H9 (cell line): ENCODE measurements around the gene GFY. TPM values are rescaled to one million over a fixed set of nuclear protein-coding genes. Genes with fewer than 3 reads are reported as not detected.

Source experiments
- DNase-seq: peaks from one replicate; pipeline ENCODE4 v3.0.0-alpha.2; 2017
- H2AFZ ChIP-seq: one replicate; pipeline ENCODE4 v1.6.1; 2013; ENCODE audit warnings: mild to moderate bottlenecking, low read length, control low read depth, moderate library complexity
- H2AK5ac ChIP-seq: 2 replicates; pipeline ENCODE4 v1.6.1; 2013; ENCODE audit warnings: low read length, control low read depth, mixed read lengths; ENCODE audit not compliant: insufficient read length
- H2BK120ac ChIP-seq: one replicate; pipeline ENCODE4 v1.6.1; 2013; ENCODE audit warnings: low read depth, mild to moderate bottlenecking, low read length, control low read depth, inconsistent platforms; ENCODE audit not compliant: poor library complexity, severe bottlenecking
- H2BK12ac ChIP-seq: 2 replicates; pipeline ENCODE4 v1.6.1; 2013; ENCODE audit warnings: low read length, control low read depth, mixed read lengths, low read depth; ENCODE audit not compliant: insufficient read length
- H2BK15ac ChIP-seq: 2 replicates; pipeline ENCODE4 v1.6.1; 2013; ENCODE audit warnings: low read depth, low read length, control low read depth
- H2BK20ac ChIP-seq: one replicate; pipeline ENCODE4 v1.6.1; 2013; ENCODE audit warnings: low read depth, mild to moderate bottlenecking, low read length, control low read depth, inconsistent platforms; ENCODE audit not compliant: poor library complexity, severe bottlenecking
- H2BK5ac ChIP-seq: 2 replicates; pipeline ENCODE4 v1.6.1; 2013; ENCODE audit warnings: low read length, control low read depth, mixed read lengths; ENCODE audit not compliant: insufficient read length
- H3K14ac ChIP-seq: 2 replicates; pipeline ENCODE4 v1.6.1; 2013; ENCODE audit warnings: low read length, control low read depth; ENCODE audit not compliant: insufficient read depth
- H3K18ac ChIP-seq: 2 replicates; pipeline ENCODE4 v1.6.1; 2013; ENCODE audit warnings: low read depth, mild to moderate bottlenecking, mixed read lengths, low read length, control low read depth; ENCODE audit not compliant: insufficient read length
- H3K23ac ChIP-seq: 2 replicates; pipeline ENCODE4 v1.6.1; 2013; ENCODE audit warnings: low read length, control low read depth, mixed read lengths, low read depth; ENCODE audit not compliant: insufficient read length
- H3K23me2 ChIP-seq: 2 replicates; pipeline ENCODE4 v1.6.1; 2013; ENCODE audit warnings: low read depth, mild to moderate bottlenecking, mixed read lengths, low read length, control low read depth; ENCODE audit not compliant: insufficient read length, poor library complexity, severe bottlenecking
- H3K27ac ChIP-seq: 2 replicates; pipeline ENCODE4 v1.5.1; 2013; ENCODE audit warnings: low read length, control low read depth, mixed read lengths, low read depth; ENCODE audit not compliant: insufficient read length
- H3K27me3 ChIP-seq: 2 replicates; pipeline ENCODE4 v1.6.1; 2013; ENCODE audit warnings: low read length, control low read depth, inconsistent platforms; ENCODE audit not compliant: insufficient read depth
- H3K4ac ChIP-seq: 2 replicates; pipeline ENCODE4 v1.6.1; 2013; ENCODE audit warnings: low read depth, mild to moderate bottlenecking, control low read depth, inconsistent platforms, low read length, moderate library complexity
- H3K4me1 ChIP-seq: 2 replicates; pipeline ENCODE4 v1.6.1; 2013; ENCODE audit warnings: low read length, control low read depth, inconsistent platforms; ENCODE audit not compliant: insufficient read depth
- H3K4me2 ChIP-seq: 2 replicates; pipeline ENCODE4 v1.6.1; 2013; ENCODE audit warnings: low read length, control low read depth, mixed read lengths; ENCODE audit not compliant: insufficient read length, insufficient read depth
- H3K56ac ChIP-seq: 2 replicates; pipeline ENCODE4 v1.6.1; 2013; ENCODE audit warnings: low read depth, mild to moderate bottlenecking, mixed read lengths, low read length, control low read depth; ENCODE audit not compliant: insufficient read length
- H3K79me1 ChIP-seq: 2 replicates; pipeline ENCODE4 v1.6.1; 2013; ENCODE audit warnings: low read depth, mild to moderate bottlenecking, moderate library complexity, low read length, control low read depth, inconsistent platforms; ENCODE audit not compliant: insufficient read depth, poor library complexity, severe bottlenecking
- H3K79me2 ChIP-seq: 2 replicates; pipeline ENCODE4 v1.6.1; 2013; ENCODE audit warnings: low read length, control low read depth, inconsistent platforms; ENCODE audit not compliant: insufficient read depth
- H3K9ac ChIP-seq: 2 replicates; pipeline ENCODE4 v1.6.1; 2013; ENCODE audit warnings: low read length, control low read depth, mixed read lengths; ENCODE audit not compliant: insufficient read length; ENCODE audit errors: extremely low read depth
- H3K9me3 ChIP-seq: one replicate; pipeline ENCODE4 v1.6.1; 2013; ENCODE audit warnings: low read depth, low read length, inconsistent platforms; ENCODE audit not compliant: control insufficient read depth
- H3T11ph ChIP-seq: one replicate; pipeline ENCODE4 v1.6.1; 2013; ENCODE audit warnings: mild to moderate bottlenecking, low read length, control low read depth, inconsistent platforms
- H4K20me1 ChIP-seq: one replicate; pipeline ENCODE4 v1.6.1; 2013; ENCODE audit not compliant: control insufficient read depth, insufficient read length, insufficient read depth
- H4K5ac ChIP-seq: 2 replicates; pipeline ENCODE4 v1.6.1; 2013; ENCODE audit warnings: low read depth, mild to moderate bottlenecking, mixed read lengths, low read length, control low read depth; ENCODE audit not compliant: insufficient read length
- H4K8ac ChIP-seq: replicated peaks from 2 replicates; pipeline ENCODE4 v1.6.1; 2013; ENCODE audit warnings: low read length, control low read depth, mixed read lengths, low read depth; ENCODE audit not compliant: insufficient read length
- H4K91ac ChIP-seq: 2 replicates; pipeline ENCODE4 v1.6.1; 2013; ENCODE audit warnings: low read depth, mild to moderate bottlenecking, moderate library complexity, mixed read lengths, low read length, control low read depth; ENCODE audit not compliant: insufficient read length
- H3K27ac Mint-ChIP-seq, 3 experiments: 2 replicates in 2 of 3; 3 replicates in 1 of 3; pipeline ENCODE4 v1.8.0; 2020 to 2021; ENCODE audit warnings: mixed read lengths in 3 of 3, mild to moderate bottlenecking in 1 of 3, moderate library complexity in 1 of 3
- H3K27me3 Mint-ChIP-seq: 2 replicates; pipeline ENCODE4 v1.8.0; 2021; ENCODE audit warnings: low read depth, mild to moderate bottlenecking, moderate library complexity, mixed read lengths
- H3K36me3 Mint-ChIP-seq, 3 experiments: 2 replicates in 2 of 3; 3 replicates in 1 of 3; pipeline ENCODE4 v1.8.0; 2020 to 2021; ENCODE audit warnings: low read depth in 3 of 3, mixed read lengths in 3 of 3; ENCODE audit not compliant: insufficient read depth in 1 of 3
- H3K4me1 Mint-ChIP-seq, 2 experiments: 2 replicates each; pipeline ENCODE4 v1.8.0; 2020; ENCODE audit warnings: mixed read lengths in 2 of 2
- H3K4me3 Mint-ChIP-seq, 2 experiments: 2 replicates in 1 of 2; 3 replicates in 1 of 2; pipeline ENCODE4 v1.8.0; 2020 to 2021; ENCODE audit warnings: mild to moderate bottlenecking in 2 of 2, mixed read lengths in 2 of 2, moderate library complexity in 1 of 2
- H3K9me3 Mint-ChIP-seq, 2 experiments: 2 replicates in 1 of 2; 3 replicates in 1 of 2; pipeline ENCODE4 v1.8.0; 2020; ENCODE audit warnings: mild to moderate bottlenecking in 2 of 2, mixed read lengths in 2 of 2, moderate library complexity in 1 of 2
- WGBS: extraction: QIAGEN DNeasy Blood & Tissue Kit; methylation state at CpG from one replicate; pipeline ENCODE4 v1.1.7; 2013; ENCODE audit warnings: missing lambda C conversion rate, low lambda C conversion rate, mixed read lengths; ENCODE audit not compliant: insufficient read length; ENCODE audit errors: extremely low coverage; 5-methylcytosine and 5-hydroxymethylcytosine counted together
- total RNA-seq: library from RNA; stranded (reverse); gene quantifications from 2 replicates; pipeline ENCODE4 v1.2.1, GENCODE V29; 2021
- TF ChIP-seq, protein P1 (sequence below): fragments of 200-600 bp; sonication (generic); conservative IDR thresholded peaks from 3 replicates; pipeline ENCODE4 v1.8.0; 2021; ENCODE audit warnings: antibody characterized with exemption, mild to moderate bottlenecking

The GFY gene
- total RNA-seq, 1 experiment from 2014 or later: 1.3 TPM

DNA sequence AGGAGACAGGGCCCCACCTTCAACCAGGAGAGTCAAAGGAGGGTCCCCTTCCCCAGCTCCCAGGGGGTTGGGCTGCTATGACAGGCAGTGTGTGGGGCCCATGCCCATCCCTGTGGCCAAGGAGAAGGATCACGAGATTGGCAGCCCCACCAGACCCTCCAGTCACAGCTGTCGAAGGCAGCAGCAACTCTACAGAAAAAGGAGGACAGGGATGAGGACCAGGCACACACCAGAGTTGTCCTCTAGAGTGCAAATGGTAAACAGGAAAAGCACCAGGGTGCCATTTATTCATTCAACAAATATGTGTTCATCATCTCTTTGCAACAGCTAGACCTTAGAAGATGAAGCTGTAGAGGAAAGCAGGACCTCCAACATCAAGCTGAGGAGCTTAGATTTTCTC lies 6.0 kb upstream of the GFY start:
- Histone ChIP-seq H3K14ac (no peak overlapping the region), H3K18ac (no peak overlapping the region), H3K56ac (no peak overlapping the region), H2AK5ac (no peak overlapping the region), H3K23ac (no peak overlapping the region), H4K20me1 (no peaks in the 10 kb centered on the region), H3K4ac (no peak overlapping the region), H3K27me3 (peaks cover 22% of the 10 kb centered on the region; the same call in 1 of the 2 replicates), H3K4me1 (peaks cover 2% of the 10 kb centered on the region; the same call in 1 of the 2 replicates), H4K5ac (no peak overlapping the region), H3K9me3 (no peaks in the 10 kb centered on the region), H2BK15ac (no peak overlapping the region), H3K79me1 (no peaks in the 10 kb centered on the region), H3K4me2 (no peak overlapping the region), H2BK12ac (no peak overlapping the region), H2BK120ac (no peak overlapping the region), H3K9ac (no peak overlapping the region), H2BK5ac (no peak overlapping the region), H3K27ac (no peak overlapping the region), H4K91ac (no peak overlapping the region), H2BK20ac (no peak overlapping the region), H3K79me2 (no peaks in the 10 kb centered on the region), H4K8ac (no peak overlapping the region), H3K23me2 (peaks cover 13% of the 10 kb centered on the region), H2AFZ (no peak overlapping the region), H3T11ph (no peak overlapping the region)
- 0 out of 5 replicates have a peak overlapping the region, but pooled peaks of 1 of the 2 experiments have one; percentile 1 for H3K4me3 Mint-ChIP-seq
- peaks cover 0 to 9% of the 10 kb centered on the region in 2 experiments; a peak in 2 of 5 replicates for H3K9me3 Mint-ChIP-seq
- DNase-seq: no peak
- WGBS: no CpG with 5 or more reads among the region's 2 CpGs
- peaks cover 55 to 75% of the 10 kb centered on the region in 2 experiments for H3K4me1 Mint-ChIP-seq
- peaks cover 44% of the 10 kb centered on the region for H3K27me3 Mint-ChIP-seq
- TF ChIP-seq, protein P1, sequence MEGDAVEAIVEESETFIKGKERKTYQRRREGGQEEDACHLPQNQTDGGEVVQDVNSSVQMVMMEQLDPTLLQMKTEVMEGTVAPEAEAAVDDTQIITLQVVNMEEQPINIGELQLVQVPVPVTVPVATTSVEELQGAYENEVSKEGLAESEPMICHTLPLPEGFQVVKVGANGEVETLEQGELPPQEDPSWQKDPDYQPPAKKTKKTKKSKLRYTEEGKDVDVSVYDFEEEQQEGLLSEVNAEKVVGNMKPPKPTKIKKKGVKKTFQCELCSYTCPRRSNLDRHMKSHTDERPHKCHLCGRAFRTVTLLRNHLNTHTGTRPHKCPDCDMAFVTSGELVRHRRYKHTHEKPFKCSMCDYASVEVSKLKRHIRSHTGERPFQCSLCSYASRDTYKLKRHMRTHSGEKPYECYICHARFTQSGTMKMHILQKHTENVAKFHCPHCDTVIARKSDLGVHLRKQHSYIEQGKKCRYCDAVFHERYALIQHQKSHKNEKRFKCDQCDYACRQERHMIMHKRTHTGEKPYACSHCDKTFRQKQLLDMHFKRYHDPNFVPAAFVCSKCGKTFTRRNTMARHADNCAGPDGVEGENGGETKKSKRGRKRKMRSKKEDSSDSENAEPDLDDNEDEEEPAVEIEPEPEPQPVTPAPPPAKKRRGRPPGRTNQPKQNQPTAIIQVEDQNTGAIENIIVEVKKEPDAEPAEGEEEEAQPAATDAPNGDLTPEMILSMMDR: no peak
- H3K27ac Mint-ChIP-seq: no peak overlapping the region
- H3K36me3 Mint-ChIP-seq: no peaks in the 10 kb centered on the region; a peak in 1 of 7 replicates
